HG03060 (cell line): ENCODE results near the gene SNRNP25.
"Not testable (repeated sequence)": the region's sequence is repeated elsewhere in the genome, so short reads cannot be mapped to it uniquely, and the experiment has no call there.

Source experiments
- ATAC-seq: cut with Tn5 transposase; IDR thresholded peaks from one replicate; pipeline ENCODE4 v1.9.1; 2021; ENCODE audit warnings: low read depth, moderate number of reproducible peaks; ENCODE audit not compliant: unreplicated experiment

Gene SNRNP25

DNA sequence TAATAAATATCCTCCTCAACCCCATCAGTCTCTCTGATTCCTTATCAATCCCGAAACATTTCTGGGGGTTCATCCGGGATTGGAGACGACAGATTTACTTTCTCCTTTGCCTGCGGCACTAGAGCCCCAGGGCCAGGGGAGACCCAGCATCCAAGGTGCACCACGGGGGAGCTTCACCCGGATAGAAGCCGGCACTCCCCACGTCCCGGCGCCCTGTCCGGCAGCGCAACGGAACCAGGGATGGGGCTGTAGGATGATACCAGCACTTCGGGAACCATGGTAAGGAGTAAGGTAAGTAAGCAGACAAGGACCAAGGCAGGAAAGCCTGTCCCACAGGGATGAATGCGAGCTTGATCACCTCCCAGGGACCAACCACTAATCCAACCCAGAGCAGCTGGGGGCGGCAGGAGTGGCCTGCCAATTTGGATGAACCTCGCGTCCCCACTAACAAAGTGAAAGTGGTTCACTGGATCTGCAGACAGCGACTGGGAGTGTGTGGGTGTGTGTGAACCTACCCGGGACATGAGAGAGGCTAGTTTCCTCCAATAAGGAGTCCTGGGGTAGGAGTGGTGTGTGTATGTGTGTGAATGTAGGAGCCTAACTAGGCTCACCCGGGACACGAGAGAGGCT lies 12.1 kb upstream of the SNRNP25 start:
- ATAC-seq = no peak

GRCh38 chr16:42069-42457 lies 11.6 kb upstream of the SNRNP25 start:
- ATAC-seq = no peak

GRCh38 chr16:42691-43090 lies 10.9 kb upstream of the SNRNP25 start:
- no peak for ATAC-seq

GRCh38 chr16:43294-43693 lies 10.3 kb upstream of the SNRNP25 start:
- ATAC-seq = no peak

- no peak for ATAC-seq
Measured at GRCh38 chr16:44655-45054, 9.0 kb upstream of the SNRNP25 start.

- no peak for ATAC-seq
Measured at GRCh38 chr16:45454-45853, 8.2 kb upstream of the SNRNP25 start.

- not testable (repeated sequence) for ATAC-seq
Measured at GRCh38 chr16:46510-46909, 7.1 kb upstream of the SNRNP25 start.

DNA sequence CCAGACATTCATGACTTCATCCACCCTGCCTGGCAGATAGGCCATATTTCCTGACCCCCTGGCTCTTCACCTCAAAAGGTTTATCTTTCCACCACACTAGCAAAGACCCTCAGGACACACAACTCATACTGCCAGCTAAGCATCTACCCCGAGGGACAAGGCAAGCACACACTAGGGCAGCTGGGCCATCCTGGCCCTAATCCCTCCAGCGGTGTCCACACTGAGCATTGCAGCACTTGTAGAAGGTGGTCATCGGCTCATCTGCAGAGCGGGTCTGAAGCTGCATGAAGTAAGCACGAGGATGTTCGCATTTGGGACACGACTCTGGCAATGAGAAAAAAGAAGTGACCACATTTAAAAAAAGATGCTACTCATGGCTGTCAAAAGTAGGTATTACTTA lies 6.4 kb upstream of the SNRNP25 start:
- no peak for ATAC-seq

GRCh38 chr16:50769-51591 lies 2.6 kb upstream of the SNRNP25 start:
- ATAC-seq = no peak

GRCh38 chr16:54237-54581 lies 581 bp downstream of the SNRNP25 start:
- ATAC-seq = no peak

- no peak for ATAC-seq
Measured at GRCh38 chr16:55571-56136, 2.0 kb downstream of the SNRNP25 start.

- ATAC-seq = no peak
Measured at GRCh38 chr16:56231-56927, 2.8 kb downstream of the SNRNP25 start.

GRCh38 chr16:57711-58110 lies 4.1 kb downstream of the SNRNP25 start:
- ATAC-seq = no peak

DNA sequence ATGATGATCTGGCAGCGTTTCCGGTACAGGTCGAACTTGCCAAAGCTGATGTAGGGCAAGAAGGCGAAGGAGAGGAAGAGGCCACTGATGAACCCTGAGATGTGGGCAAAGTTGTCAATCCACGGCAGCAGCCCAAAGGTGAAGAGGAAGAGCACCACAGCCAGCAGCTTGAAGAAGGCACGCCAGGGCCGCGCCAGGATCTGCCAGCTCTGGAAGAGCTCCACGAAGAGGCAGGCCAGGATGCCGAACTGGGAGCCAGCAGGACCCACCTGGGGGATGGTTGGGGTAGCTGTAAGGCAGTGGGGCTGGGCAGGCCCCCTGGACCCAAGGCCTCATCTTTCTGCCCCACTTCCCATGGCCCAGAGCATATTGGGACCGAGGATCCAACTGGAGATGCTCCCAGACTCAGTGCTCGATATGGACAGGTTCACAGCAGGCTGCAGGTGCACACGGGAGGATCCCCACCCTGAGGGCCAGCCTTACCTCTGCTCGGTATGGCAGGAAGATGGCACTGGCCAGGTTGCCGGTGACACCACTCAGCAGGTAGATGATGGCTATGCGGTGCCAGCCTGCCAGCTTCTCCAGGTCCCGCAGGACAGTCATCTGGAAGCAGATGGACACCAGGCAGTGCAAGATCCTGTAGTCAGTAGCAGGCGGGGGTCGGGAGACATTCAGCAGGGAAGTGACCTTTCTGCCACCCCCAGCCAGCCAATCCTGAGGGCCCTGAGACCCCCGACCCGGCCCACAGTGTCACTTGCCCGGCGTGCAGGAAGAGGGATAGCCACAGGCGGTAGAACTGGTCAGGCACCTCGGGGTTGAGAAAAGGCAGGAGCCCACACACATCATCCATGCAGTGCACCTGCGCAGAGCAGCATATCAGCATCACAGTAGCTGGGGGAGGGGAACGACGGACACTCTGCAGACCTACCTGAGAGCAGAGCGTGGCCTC lies 5.1 kb downstream of the SNRNP25 start:
- no peak for ATAC-seq

DNA sequence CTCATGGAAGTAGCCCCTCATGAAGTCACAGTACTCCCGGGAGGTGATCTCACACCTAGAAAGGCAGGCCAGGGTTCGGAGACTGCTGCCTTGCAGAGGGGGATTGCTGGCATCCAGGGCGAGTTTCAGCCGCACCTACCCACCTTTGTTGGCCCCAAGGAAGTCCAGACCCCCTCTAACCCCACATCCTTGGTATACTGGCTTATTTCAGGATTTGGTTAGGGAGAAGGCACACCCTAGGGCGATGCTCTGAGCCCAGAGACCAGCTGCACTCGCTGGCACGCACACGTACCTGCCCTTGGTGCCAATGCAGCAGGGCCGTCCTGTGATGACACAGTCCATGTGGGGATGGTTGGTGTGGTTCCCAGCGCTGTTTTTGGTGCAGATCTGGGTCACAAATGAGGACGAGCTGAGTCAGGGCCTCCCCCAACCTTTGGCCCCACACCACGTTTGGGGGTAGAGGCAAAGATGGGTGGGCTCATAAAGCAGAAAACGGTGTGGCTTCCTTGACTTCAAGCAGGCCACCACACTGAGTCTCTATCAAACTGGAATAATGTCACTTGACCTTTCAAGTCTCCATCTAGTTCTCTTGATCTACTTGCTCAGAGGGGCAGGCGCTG lies 5.9 kb downstream of the SNRNP25 start:
- no peak for ATAC-seq

- no peak for ATAC-seq
Measured at GRCh38 chr16:60166-60565, 6.5 kb downstream of the SNRNP25 start.

- no peak for ATAC-seq
Measured at GRCh38 chr16:60929-61878, 7.6 kb downstream of the SNRNP25 start.

DNA sequence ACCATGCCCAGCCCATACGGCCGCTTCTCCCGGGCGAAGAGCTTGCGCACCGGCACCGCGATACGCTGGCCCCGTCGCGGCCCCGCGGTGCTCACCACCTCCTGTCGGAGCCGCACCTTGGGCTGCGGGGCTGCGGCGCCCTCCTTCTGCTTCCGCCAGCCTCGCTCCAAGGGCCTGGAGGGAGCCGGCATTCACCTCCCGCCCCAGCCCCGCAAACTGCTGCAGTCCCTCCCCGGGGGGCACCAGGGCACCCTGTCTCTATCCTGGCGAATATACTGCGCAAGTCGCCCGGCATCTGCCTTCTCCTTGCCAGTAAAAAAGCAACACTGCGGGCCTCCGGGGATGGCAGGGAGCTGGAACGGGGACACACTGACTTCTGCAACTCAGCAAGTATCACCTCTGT lies 8.3 kb downstream of the SNRNP25 start:
- no peak for ATAC-seq
